Measurements from ENCODE around the gene WFIKKN2. TPM values are rescaled to one million over a fixed set of nuclear protein-coding genes. Genes with fewer than 3 reads are reported as not detected.

Gene WFIKKN2
- total RNA-seq, 4 donors from 2014 or later = 0.42 to 0.75 (median 0.60) TPM

GRCh38 chr17:50807675-50808074, 27.7 kb upstream of the WFIKKN2 start:
- Histone ChIP-seq H3K36me3 (no peaks in the 10 kb centered on the region), H3K9me3 (no peaks in the 10 kb centered on the region), H3K27me3 (no peaks in the 10 kb centered on the region), H3K4me3 (no peak overlapping the region), H3K27ac (replicated peaks in 1 of 4) (no peak overlapping the region), H3K4me1 (peaks cover 0 to 9% (median 0%) of the 10 kb centered on the region in 4 donors)
- intact Hi-C loops (cut with DNase I) = no loop called here
- DNase-seq (ENCODE audit: extremely low spot score) = no peak
- TF ChIP-seq EP300 (IDR thresholded peaks at IDR 0.05) (no peak), CTCF (IDR thresholded peaks at IDR 0.05) (no peak), POLR2AphosphoS5 (IDR thresholded peaks at IDR 0.05) (no peak), POLR2A (IDR thresholded peaks at IDR 0.05; ENCODE audit: low read depth) (no peak)
- WGBS = 77% methylated on average over 5 of the region's 5 CpGs

GRCh38 chr17:50808413-50808812, 27.0 kb upstream of the WFIKKN2 start:
- DNase-seq (ENCODE audit: extremely low spot score) = no peak
- Histone ChIP-seq H3K27ac (replicated peaks in 1 of 4) (no peak overlapping the region), H3K4me3 (no peak overlapping the region), H3K4me1 (peaks cover 0 to 9% (median 0%) of the 10 kb centered on the region in 4 donors), H3K36me3 (no peaks in the 10 kb centered on the region), H3K27me3 (no peaks in the 10 kb centered on the region), H3K9me3 (no peaks in the 10 kb centered on the region)
- 96% methylated on average over 7 of the region's 7 CpGs for WGBS
- intact Hi-C loops (cut with DNase I) = no loop called here
- TF ChIP-seq EP300 (IDR thresholded peaks at IDR 0.05) = no peak
- no peak for TF ChIP-seq POLR2A (IDR thresholded peaks at IDR 0.05; ENCODE audit: low read depth)
- no peak for TF ChIP-seq POLR2AphosphoS5 (IDR thresholded peaks at IDR 0.05)
- TF ChIP-seq CTCF (IDR thresholded peaks at IDR 0.05) = no peak

GRCh38 chr17:50808888-50809287, 26.5 kb upstream of the WFIKKN2 start:
- DNase-seq (ENCODE audit: extremely low spot score) = no peak
- intact Hi-C loops (cut with DNase I) = no loop called here
- no peaks in the 10 kb centered on the region for H3K9me3 ChIP-seq
- peaks cover 0 to 9% (median 0%) of the 10 kb centered on the region in 4 donors for H3K4me1 ChIP-seq
- no peaks in the 10 kb centered on the region for H3K36me3 ChIP-seq
- no peaks in the 10 kb centered on the region for H3K27me3 ChIP-seq
- H3K4me3 ChIP-seq = no peak overlapping the region
- TF ChIP-seq EP300 (IDR thresholded peaks at IDR 0.05) (no peak), POLR2A (IDR thresholded peaks at IDR 0.05; ENCODE audit: low read depth) (no peak), POLR2AphosphoS5 (IDR thresholded peaks at IDR 0.05) (no peak), CTCF (IDR thresholded peaks at IDR 0.05) (no peak)
- WGBS = 64% methylated on average over 3 of the region's 3 CpGs
- H3K27ac ChIP-seq (replicated peaks in 1 of 4) = no peak overlapping the region

GRCh38 chr17:50813583-50813982, 21.8 kb upstream of the WFIKKN2 start:
- H3K36me3 ChIP-seq = no peaks in the 10 kb centered on the region
- intact Hi-C loops (cut with DNase I) = no loop called here
- TF ChIP-seq CTCF (IDR thresholded peaks at IDR 0.05) (no peak), POLR2A (IDR thresholded peaks at IDR 0.05; ENCODE audit: low read depth) (no peak), EP300 (IDR thresholded peaks at IDR 0.05) (no peak)
- H3K27me3 ChIP-seq = no peaks in the 10 kb centered on the region
- no peaks in the 10 kb centered on the region for H3K9me3 ChIP-seq
- no peak overlapping the region for H3K27ac ChIP-seq (replicated peaks in 1 of 4)
- peaks cover 0 to 7% (median 4%) of the 10 kb centered on the region in 4 donors for H3K4me1 ChIP-seq
- DNase-seq (ENCODE audit: extremely low spot score) = no peak
- H3K4me3 ChIP-seq = no peak overlapping the region

GRCh38 chr17:50815400-50815799, 20.0 kb upstream of the WFIKKN2 start:
- no peak overlapping the region for H3K4me3 ChIP-seq
- intact Hi-C loops (cut with DNase I) = no loop called here
- no peak for TF ChIP-seq CTCF (IDR thresholded peaks at IDR 0.05)
- no peak for TF ChIP-seq EP300 (IDR thresholded peaks at IDR 0.05)
- no peak for TF ChIP-seq POLR2A (IDR thresholded peaks at IDR 0.05; ENCODE audit: low read depth)
- TF ChIP-seq POLR2AphosphoS5 (IDR thresholded peaks at IDR 0.05) = no peak
- peaks cover 0 to 7% (median 4%) of the 10 kb centered on the region in 4 donors for H3K4me1 ChIP-seq
- H3K27me3 ChIP-seq = no peaks in the 10 kb centered on the region
- no peaks in the 10 kb centered on the region for H3K9me3 ChIP-seq
- no peak overlapping the region for H3K27ac ChIP-seq (replicated peaks in 1 of 4)
- no peak for DNase-seq (ENCODE audit: extremely low spot score)
- 50% methylated on average over 3 of the region's 3 CpGs for WGBS
- H3K36me3 ChIP-seq = no peaks in the 10 kb centered on the region

Measured in esophagus muscularis mucosa (tissue), 4 donors.